ENCODE results near the gene IMMP2L. TPM values are rescaled to one million over a fixed set of nuclear protein-coding genes. Genes with fewer than 3 reads are reported as not detected.

Gene IMMP2L
- total and polyA plus RNA-seq, 2 of the 13 experiments (the other 11 are each of a cell fraction or from before 2014, with no cell fraction given): 7.8 to 16.9 TPM

DNA sequence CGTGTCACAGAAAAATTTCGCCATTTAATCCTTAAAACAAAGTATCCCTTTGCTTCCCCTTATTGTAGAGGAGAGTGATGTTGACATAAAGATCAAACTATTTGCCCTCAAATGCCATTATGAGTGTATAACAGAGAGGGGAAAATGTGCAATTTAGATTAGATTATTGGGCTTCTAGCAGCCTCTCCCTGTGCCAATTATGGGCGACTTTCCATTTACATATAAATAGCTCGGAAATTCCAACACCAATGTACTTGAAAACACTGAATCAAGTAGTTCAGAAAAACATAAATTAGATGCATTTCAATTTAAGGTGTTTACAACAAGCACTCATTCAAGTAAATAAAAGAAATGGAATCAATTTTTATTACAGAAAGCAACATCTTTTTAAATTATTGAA lies 535.9 kb downstream of the IMMP2L start:
- Histone ChIP-seq H3K9me3 (ENCODE audit: low read length) (no peaks in the 10 kb centered on the region), H3K4me2 (ENCODE audit: low read depth, low read length) (no peak overlapping the region), H4K20me1 (ENCODE audit: insufficient read depth, low read length) (no peaks in the 10 kb centered on the region), H3K36me3 (replicated peaks in 1 of 2; ENCODE audit: control insufficient read depth in 1 of 2, insufficient read depth in 2 of 2, low read length in 2 of 2) (no peaks in the 10 kb centered on the region), H3K4me1 (ENCODE audit: insufficient read depth, low read length) (peaks cover 55% of the 10 kb centered on the region), H3K27me3 (ENCODE audit: control insufficient read depth in 1 of 2, insufficient read depth in 2 of 2, low read length in 2 of 2) (no peaks in the 10 kb centered on the region), H3K27ac (ENCODE audit: extremely low read length, insufficient read depth, low read length) (no peak overlapping the region), H3K9ac (ENCODE audit: insufficient read depth, low read depth, low read length) (no peak overlapping the region), H3K79me2 (ENCODE audit: insufficient read depth, low read length) (no peaks in the 10 kb centered on the region), H2AFZ (ENCODE audit: low read length) (no peak overlapping the region), H3K4me3 (replicated peaks in 1 of 3; ENCODE audit: insufficient read depth in 1 of 3, low read depth in 2 of 3, low read length in 3 of 3) (no peak overlapping the region)
- peak; percentile 27 for DNase-seq (ENCODE audit: low spot score)
- intact Hi-C loops (cut with micrococcal nuclease; ENCODE audit: unreplicated experiment): loop anchor here (5.0 to 10.0 kb wide), 3 partner anchors 46 to 1364 kb away; no protein-coding TSS in a partner anchor
- CTCF ChIA-PET (ENCODE audit: low intra/inter-chr PET ratio, low total read pairs): no interaction called here
- TF ChIP-seq AHR (CRISPR knock-in tag; IDR thresholded peaks at IDR 0.05): no peak
- TF ChIP-seq PBX3 (CRISPR knock-in tag; IDR thresholded peaks at IDR 0.05; ENCODE audit: borderline replicate concordance): no peak
- no peak for TF ChIP-seq SOX13 (IDR thresholded peaks at IDR 0.05)
- peak in 1 of 2 experiments; percentile 19; a peak in 1 of 4 replicates for TF ChIP-seq SOX13 (CRISPR knock-in tag; conservative IDR thresholded peaks at IDR 0.05 in 1 of 2, IDR thresholded peaks at IDR 0.05 in 1 of 2)
- TF ChIP-seq, protein P1, sequence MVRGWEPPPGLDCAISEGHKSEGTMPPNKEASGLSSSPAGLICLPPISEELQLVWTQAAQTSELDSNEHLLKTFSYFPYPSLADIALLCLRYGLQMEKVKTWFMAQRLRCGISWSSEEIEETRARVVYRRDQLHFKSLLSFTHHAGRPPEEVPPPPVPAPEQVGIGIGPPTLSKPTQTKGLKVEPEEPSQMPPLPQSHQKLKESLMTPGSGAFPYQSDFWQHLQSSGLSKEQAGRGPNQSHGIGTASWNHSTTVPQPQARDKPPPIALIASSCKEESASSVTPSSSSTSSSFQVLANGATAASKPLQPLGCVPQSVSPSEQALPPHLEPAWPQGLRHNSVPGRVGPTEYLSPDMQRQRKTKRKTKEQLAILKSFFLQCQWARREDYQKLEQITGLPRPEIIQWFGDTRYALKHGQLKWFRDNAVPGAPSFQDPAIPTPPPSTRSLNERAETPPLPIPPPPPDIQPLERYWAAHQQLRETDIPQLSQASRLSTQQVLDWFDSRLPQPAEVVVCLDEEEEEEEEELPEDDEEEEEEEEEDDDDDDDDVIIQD (CRISPR knock-in tag; IDR thresholded peaks at IDR 0.05; ENCODE audit: low read depth): peak; percentile 35; the same call in 1 of the 2 replicates
- TF ChIP-seq ZMYM4 (CRISPR knock-in tag; IDR thresholded peaks at IDR 0.05): peak; percentile 33; the same call in 1 of the 2 replicates
- POLR2A ChIA-PET: no interaction called here
- in situ Hi-C loops (cut with HindIII; ENCODE audit: extremely low pct_ligation_motif_present, low pct_unique_long_range_greater_than_20kb): no loop called here
- no peak for ATAC-seq
- 96% methylated on average over 4 of the region's 4 CpGs for WGBS (ENCODE audit: low lambda C conversion rate)
- BruUV-seq (replicated peaks): no TSS peak
- FAIRE-seq: no peak

All from HepG2 (cell line).